ENCODE results near the gene ASB8. TPM values are rescaled to one million over a fixed set of nuclear protein-coding genes. Genes with fewer than 3 reads are reported as not detected.

ASB8 gene
- polyA plus RNA-seq, 2 of the 4 experiments (the other 2 are of a cell fraction): 16.2 to 25.6 TPM

DNA sequence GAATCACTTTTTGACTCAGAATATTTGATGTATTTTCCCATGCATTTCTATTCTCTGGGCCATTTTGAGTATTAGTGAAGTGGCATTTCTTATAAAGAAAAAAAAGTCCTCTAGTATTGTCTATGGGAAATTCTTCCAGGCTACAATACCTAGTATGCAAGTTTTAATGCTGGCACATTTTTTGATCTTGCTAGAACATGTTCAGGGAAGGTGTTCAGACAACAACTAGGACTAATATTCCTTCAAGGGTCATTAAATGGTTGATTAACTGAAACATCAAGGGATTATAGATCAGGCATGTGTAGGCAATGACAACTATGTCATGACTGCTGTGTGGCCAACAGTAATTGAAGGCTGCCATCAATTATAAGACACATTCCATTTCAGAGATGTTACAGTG, 33.8 kb upstream of the ASB8 start:
- Histone ChIP-seq H3K9me3 (no peaks in the 10 kb centered on the region), H3K4me3 (no peak overlapping the region), H3K27ac (no peak overlapping the region), H3K4me2 (no peak overlapping the region), H3K4me1 (peaks cover 22% of the 10 kb centered on the region; the same call in 2 of the 3 replicates)
- DNase-seq (ENCODE audit: low read depth in 1 of 2, low spot score in 1 of 2) (no peak), ATAC-seq (no peak), FAIRE-seq (no peak)
- POLR2A ChIA-PET: no interaction called here
- no peak for TF ChIP-seq CEBPB (IDR thresholded peaks at IDR 0.05)
- CTCF ChIA-PET: no interaction called here

DNA sequence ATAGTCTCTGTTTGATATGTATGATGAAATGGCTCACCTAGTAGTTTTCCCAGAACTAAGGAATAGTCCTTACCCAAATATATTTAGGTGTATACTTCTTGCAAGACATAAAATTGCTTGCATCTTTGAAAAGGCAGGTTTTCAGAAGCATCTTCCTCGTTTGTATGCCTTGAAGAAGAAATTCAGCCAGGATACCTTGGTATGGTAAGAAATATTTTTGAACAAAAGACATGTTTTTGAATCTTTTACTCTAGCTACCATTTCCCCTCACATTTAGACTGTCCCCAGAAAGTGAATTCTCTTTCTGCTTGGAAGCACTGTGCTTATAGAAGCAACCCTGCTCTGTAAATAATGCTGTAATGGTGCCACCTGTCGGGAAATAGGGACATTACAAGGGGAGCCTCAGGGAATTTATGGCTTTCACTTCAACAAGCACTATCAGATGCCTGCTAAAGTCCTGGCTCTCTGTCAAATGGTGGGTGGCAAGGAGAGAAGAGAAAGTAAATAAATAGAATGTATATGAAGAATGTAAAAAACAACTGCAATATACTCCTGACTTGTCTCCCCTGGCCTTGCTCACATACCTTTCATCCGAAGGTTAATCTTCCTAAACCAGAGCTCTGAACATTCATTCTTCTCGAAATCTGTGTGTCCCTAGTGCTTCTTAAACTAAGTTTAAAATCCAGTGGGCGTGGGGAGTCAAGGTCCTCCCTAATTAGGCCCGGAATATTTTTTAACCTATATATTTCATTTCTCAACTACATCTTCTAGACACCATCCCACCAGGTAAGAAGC, 32.2 kb upstream of the ASB8 start:
- POLR2A ChIA-PET: interaction anchor here (1.4 kb wide), 1 partner anchor 8 kb away, joined by 4 read pairs; no protein-coding TSS in a partner anchor
- Histone ChIP-seq H3K9me3 (no peaks in the 10 kb centered on the region), H3K27ac (no peak overlapping the region), H3K4me2 (peak overlapping the region; percentile 27; the same call in 1 of the 3 replicates), H3K4me3 (no peak overlapping the region), H3K4me1 (peaks cover 10% of the 10 kb centered on the region; the same call in 1 of the 3 replicates)
- 18% methylated on average over 6 of the region's 6 CpGs for WGBS (ENCODE audit: missing lambda C conversion rate)
- peak; percentile 76 to 81 for ATAC-seq
- peak; percentile 76 for FAIRE-seq
- DNase-seq (ENCODE audit: low read depth in 1 of 2, low spot score in 1 of 2): peak; percentile 56 to 74
- CTCF ChIA-PET: interaction anchor here (0.6 to 2.1 kb wide), 33 partner anchors 10 to 428 kb away, joined by 3 to 34 read pairs (median 3); partner anchors contain the start of genes ASB8, PFKM and TMEM106C
- TF ChIP-seq SMC3 (IDR thresholded peaks at IDR 0.05) (peak; percentile 60), NPAS2 (CRISPR knock-in tag; IDR thresholded peaks at IDR 0.05; ENCODE audit: borderline replicate concordance) (no peak), FOXS1 (CRISPR knock-in tag; IDR thresholded peaks at IDR 0.05) (no peak), RAD21 (conservative IDR thresholded peaks at IDR 0.05 in 1 of 2, IDR thresholded peaks at IDR 0.05 in 1 of 2) (peak; percentile 78 to 87), KDM5A (IDR thresholded peaks at IDR 0.05) (no peak)
- TF ChIP-seq, protein P1, sequence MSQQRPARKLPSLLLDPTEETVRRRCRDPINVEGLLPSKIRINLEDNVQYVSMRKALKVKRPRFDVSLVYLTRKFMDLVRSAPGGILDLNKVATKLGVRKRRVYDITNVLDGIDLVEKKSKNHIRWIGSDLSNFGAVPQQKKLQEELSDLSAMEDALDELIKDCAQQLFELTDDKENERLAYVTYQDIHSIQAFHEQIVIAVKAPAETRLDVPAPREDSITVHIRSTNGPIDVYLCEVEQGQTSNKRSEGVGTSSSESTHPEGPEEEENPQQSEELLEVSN (IDR thresholded peaks at IDR 0.05; ENCODE audit: borderline replicate concordance, low read depth): no peak
- TF ChIP-seq, protein P2, sequence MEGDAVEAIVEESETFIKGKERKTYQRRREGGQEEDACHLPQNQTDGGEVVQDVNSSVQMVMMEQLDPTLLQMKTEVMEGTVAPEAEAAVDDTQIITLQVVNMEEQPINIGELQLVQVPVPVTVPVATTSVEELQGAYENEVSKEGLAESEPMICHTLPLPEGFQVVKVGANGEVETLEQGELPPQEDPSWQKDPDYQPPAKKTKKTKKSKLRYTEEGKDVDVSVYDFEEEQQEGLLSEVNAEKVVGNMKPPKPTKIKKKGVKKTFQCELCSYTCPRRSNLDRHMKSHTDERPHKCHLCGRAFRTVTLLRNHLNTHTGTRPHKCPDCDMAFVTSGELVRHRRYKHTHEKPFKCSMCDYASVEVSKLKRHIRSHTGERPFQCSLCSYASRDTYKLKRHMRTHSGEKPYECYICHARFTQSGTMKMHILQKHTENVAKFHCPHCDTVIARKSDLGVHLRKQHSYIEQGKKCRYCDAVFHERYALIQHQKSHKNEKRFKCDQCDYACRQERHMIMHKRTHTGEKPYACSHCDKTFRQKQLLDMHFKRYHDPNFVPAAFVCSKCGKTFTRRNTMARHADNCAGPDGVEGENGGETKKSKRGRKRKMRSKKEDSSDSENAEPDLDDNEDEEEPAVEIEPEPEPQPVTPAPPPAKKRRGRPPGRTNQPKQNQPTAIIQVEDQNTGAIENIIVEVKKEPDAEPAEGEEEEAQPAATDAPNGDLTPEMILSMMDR (IDR thresholded peaks at IDR 0.05): peak; percentile 83

DNA sequence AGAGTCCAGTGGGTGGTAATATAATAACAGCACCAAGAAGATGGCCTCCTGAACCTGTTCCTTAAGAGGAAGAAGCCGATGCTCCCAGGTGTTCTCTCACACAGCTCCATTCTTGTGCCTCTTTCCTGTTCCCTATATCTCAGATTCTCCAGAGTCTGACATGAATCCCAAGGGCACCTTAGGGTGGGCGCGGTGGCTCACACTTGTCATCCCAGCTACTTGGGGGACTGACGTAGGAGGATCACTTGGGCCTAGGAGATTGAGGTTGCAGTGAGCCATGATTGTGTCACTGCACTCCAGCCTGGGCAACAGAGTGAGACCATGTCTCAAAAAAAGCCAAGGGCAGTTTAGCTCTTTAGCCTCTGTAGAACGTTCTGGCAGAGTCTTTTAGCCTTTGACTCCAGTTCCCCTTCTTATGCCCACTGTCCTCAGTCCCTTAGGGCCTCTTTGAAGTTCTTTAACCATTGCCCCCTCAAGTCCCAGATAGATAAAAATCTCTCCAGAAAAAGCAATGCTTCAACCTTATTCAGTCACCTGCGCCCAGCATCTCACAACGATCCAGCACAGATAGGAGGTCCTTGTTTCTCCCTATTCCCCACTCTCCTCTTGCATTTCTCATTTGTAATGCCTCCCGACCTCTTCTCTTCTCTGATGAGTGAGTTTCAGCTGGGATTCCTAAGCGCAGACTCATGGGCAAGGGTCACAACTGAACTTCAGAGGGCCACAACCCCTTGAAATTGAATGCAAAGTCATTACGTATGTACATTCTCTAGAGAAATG, 30.8 kb upstream of the ASB8 start:
- ChIA-PET CTCF (interaction anchor here (0.5 to 5.7 kb wide), 8 partner anchors 9 to 430 kb away, joined by 3 to 63 read pairs (median 4); partner anchors contain the start of gene ASB8), POLR2A (interaction anchor here (0.5 kb wide), 1 partner anchor 18 kb away, joined by 4 read pairs; no protein-coding TSS in a partner anchor)
- Histone ChIP-seq H3K27ac (no peak overlapping the region), H3K9me3 (no peaks in the 10 kb centered on the region), H3K4me2 (no peak overlapping the region), H3K4me3 (no peak overlapping the region), H3K4me1 (peaks cover 4% of the 10 kb centered on the region; the same call in 1 of the 3 replicates)
- TF ChIP-seq HOXA7 (CRISPR knock-in tag; IDR thresholded peaks at IDR 0.05) (no peak), JUN (IDR thresholded peaks at IDR 0.05) (no peak), TP53 (CRISPR knock-in tag; IDR thresholded peaks at IDR 0.05) (no peak), CEBPB (IDR thresholded peaks at IDR 0.05) (no peak), NPAS2 (CRISPR knock-in tag; IDR thresholded peaks at IDR 0.05; ENCODE audit: borderline replicate concordance) (no peak), RAD21 (conservative IDR thresholded peaks at IDR 0.05 in 1 of 2, IDR thresholded peaks at IDR 0.05 in 1 of 2) (no peak), TFCP2L1 (CRISPR knock-in tag; IDR thresholded peaks at IDR 0.05) (no peak), EP300 (IDR thresholded peaks at IDR 0.05) (no peak), NFE2L2 (conservative IDR thresholded peaks at IDR 0.05; ENCODE audit: low read length) (no peak), POLR2A (IDR thresholded peaks at IDR 0.05; ENCODE audit: low read length) (no peak), ZC3H11A (IDR thresholded peaks at IDR 0.05) (no peak), RFX5 (IDR thresholded peaks at IDR 0.05) (no peak), ESRRA (IDR thresholded peaks at IDR 0.05; ENCODE audit: borderline replicate concordance, low read length) (no peak), FOSL2 (IDR thresholded peaks at IDR 0.05) (no peak), FOSL2 (CRISPR knock-in tag; IDR thresholded peaks at IDR 0.05) (no peak), CHD4 (IDR thresholded peaks at IDR 0.05; ENCODE audit: borderline replicate concordance) (no peak)
- TF ChIP-seq, protein P3, sequence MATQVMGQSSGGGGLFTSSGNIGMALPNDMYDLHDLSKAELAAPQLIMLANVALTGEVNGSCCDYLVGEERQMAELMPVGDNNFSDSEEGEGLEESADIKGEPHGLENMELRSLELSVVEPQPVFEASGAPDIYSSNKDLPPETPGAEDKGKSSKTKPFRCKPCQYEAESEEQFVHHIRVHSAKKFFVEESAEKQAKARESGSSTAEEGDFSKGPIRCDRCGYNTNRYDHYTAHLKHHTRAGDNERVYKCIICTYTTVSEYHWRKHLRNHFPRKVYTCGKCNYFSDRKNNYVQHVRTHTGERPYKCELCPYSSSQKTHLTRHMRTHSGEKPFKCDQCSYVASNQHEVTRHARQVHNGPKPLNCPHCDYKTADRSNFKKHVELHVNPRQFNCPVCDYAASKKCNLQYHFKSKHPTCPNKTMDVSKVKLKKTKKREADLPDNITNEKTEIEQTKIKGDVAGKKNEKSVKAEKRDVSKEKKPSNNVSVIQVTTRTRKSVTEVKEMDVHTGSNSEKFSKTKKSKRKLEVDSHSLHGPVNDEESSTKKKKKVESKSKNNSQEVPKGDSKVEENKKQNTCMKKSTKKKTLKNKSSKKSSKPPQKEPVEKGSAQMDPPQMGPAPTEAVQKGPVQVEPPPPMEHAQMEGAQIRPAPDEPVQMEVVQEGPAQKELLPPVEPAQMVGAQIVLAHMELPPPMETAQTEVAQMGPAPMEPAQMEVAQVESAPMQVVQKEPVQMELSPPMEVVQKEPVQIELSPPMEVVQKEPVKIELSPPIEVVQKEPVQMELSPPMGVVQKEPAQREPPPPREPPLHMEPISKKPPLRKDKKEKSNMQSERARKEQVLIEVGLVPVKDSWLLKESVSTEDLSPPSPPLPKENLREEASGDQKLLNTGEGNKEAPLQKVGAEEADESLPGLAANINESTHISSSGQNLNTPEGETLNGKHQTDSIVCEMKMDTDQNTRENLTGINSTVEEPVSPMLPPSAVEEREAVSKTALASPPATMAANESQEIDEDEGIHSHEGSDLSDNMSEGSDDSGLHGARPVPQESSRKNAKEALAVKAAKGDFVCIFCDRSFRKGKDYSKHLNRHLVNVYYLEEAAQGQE (IDR thresholded peaks at IDR 0.05): no peak
- TF ChIP-seq, protein P1 (IDR thresholded peaks at IDR 0.05; ENCODE audit: borderline replicate concordance, low read depth): no peak
- 64% methylated on average over 10 of the region's 10 CpGs for WGBS (ENCODE audit: missing lambda C conversion rate)
- FAIRE-seq (peak; percentile 13), ATAC-seq (no peak), DNase-seq (ENCODE audit: low read depth in 1 of 2, low spot score in 1 of 2) (no peak)

All from A549 (cell line).